GM23248 (cell line): ENCODE data around the gene KNOP1. TPM values are rescaled to one million over a fixed set of nuclear protein-coding genes. Genes with fewer than 3 reads are reported as not detected.

ENCODE experiments used
- DNase-seq: peaks from one replicate; pipeline ENCODE4 v3.0.0-alpha.2; 2015
- H2AFZ ChIP-seq: fragments of 200-600 bp; sonication (generic); 2 replicates; pipeline ENCODE4 v1.6.1; 2016; ENCODE audit warnings: antibody characterized with exemption
- H3F3A ChIP-seq: fragments of 200-600 bp; sonication (generic); 2 replicates; pipeline ENCODE4 v1.6.1; 2016; ENCODE audit warnings: mild to moderate bottlenecking, antibody characterized with exemption, mixed run types; ENCODE audit not compliant: insufficient read depth
- H3K27ac ChIP-seq: fragments of 200-600 bp; sonication (generic); 2 replicates; pipeline ENCODE4 v1.5.1; 2016; ENCODE audit warnings: mild to moderate bottlenecking
- H3K27me3 ChIP-seq: fragments of 200-600 bp; sonication (generic); replicated peaks from 2 replicates; pipeline ENCODE4 v1.6.1; 2016; ENCODE audit warnings: mild to moderate bottlenecking; ENCODE audit not compliant: insufficient read depth
- H3K36me3 ChIP-seq: fragments of 200-600 bp; sonication (generic); 2 replicates; pipeline ENCODE4 v1.6.1; 2016; ENCODE audit warnings: low read depth, mild to moderate bottlenecking
- H3K4me1 ChIP-seq: fragments of 200-600 bp; sonication (generic); 2 replicates; pipeline ENCODE4 v1.6.1; 2016; ENCODE audit warnings: mild to moderate bottlenecking; ENCODE audit not compliant: insufficient read depth
- H3K4me2 ChIP-seq: fragments of 200-600 bp; sonication (generic); one replicate; pipeline ENCODE4 v1.6.1; 2016; ENCODE audit warnings: mild to moderate bottlenecking; ENCODE audit not compliant: unreplicated experiment
- H3K4me3 ChIP-seq: fragments of 200-600 bp; sonication (generic); 2 replicates; pipeline ENCODE4 v1.5.1; 2016; ENCODE audit warnings: mild to moderate bottlenecking
- H3K79me2 ChIP-seq: fragments of 200-600 bp; sonication (generic); 2 replicates; pipeline ENCODE4 v1.6.1; 2016; ENCODE audit warnings: mild to moderate bottlenecking; ENCODE audit not compliant: insufficient read depth
- H3K9ac ChIP-seq: fragments of 200-600 bp; sonication (generic); 2 replicates; pipeline ENCODE4 v1.6.1; 2016; ENCODE audit warnings: mild to moderate bottlenecking
- H3K9me2 ChIP-seq: fragments of 200-600 bp; sonication (generic); 2 replicates; pipeline ENCODE4 v1.6.1; 2016; ENCODE audit warnings: mixed run types, mild to moderate bottlenecking, moderate library complexity; ENCODE audit not compliant: insufficient read depth
- H3K9me3 ChIP-seq: fragments of 200-600 bp; sonication (generic); one replicate; pipeline ENCODE4 v1.6.1; 2017; ENCODE audit warnings: low read depth
- H4K20me1 ChIP-seq: fragments of 200-600 bp; sonication (generic); 2 replicates; pipeline ENCODE4 v1.6.0; 2016; ENCODE audit not compliant: insufficient read depth
- EZH2 ChIP-seq: fragments of 200-600 bp; sonication (generic); IDR thresholded peaks from 2 replicates; pipeline ENCODE4 v1.6.1; 2018; ENCODE audit warnings: antibody characterized with exemption, mild to moderate bottlenecking; ENCODE audit not compliant: insufficient read depth, poor library complexity, severe bottlenecking
- EZH2phosphoT487 ChIP-seq: fragments of 200-600 bp; sonication (generic); IDR thresholded peaks from 2 replicates; pipeline ENCODE4 v1.6.1; 2018; ENCODE audit warnings: antibody characterized with exemption, moderate library complexity, mild to moderate bottlenecking, low read depth; ENCODE audit not compliant: insufficient read depth
- WGBS, 2 experiments: methylation state at CpG; one replicate each; pipeline ENCODE4 v1.1.6; 2015 to 2017; ENCODE audit warnings: low lambda C conversion rate in 2 of 2, low coverage in 1 of 2; ENCODE audit errors: missing lambda C conversion rate in 2 of 2; 5-methylcytosine and 5-hydroxymethylcytosine counted together
- in situ Hi-C: fragments of 300-500 bp; cut with MboI; formaldehyde crosslinking; loops from 2 replicates; pipeline ENCODE4 v1.15.0; 2020
- polyA plus RNA-seq: library from polyadenylated mRNA; unstranded; fragments of >200 nt; fragmentation: Nextera tagmentation; extraction: Ambion mirVana; gene quantifications from 2 replicates; pipeline ENCODE4 v1.2.1, GENCODE V29; 2016
- total RNA-seq: library from RNA; depleted of rRNA; stranded (reverse); fragments of >200 nt; shearing (Covaris generic); gene quantifications from 2 replicates; pipeline ENCODE4 v1.2.3, GENCODE V29; 2014

The KNOP1 gene
- total and polyA plus RNA-seq, 2 experiments from 2014 or later, result 8.0 to 15.6 TPM

- Histone ChIP-seq H3K27ac (no peak overlapping the region), H3K4me3 (no peak overlapping the region), H3F3A (peaks cover 2% of the 10 kb centered on the region; the same call in 1 of the 2 replicates), H3K36me3 (no peaks in the 10 kb centered on the region), H3K9me2 (no peaks in the 10 kb centered on the region), H3K9ac (no peak overlapping the region), H4K20me1 (no peaks in the 10 kb centered on the region), H3K27me3 (no peaks in the 10 kb centered on the region), H2AFZ (no peak overlapping the region), H3K9me3 (no peaks in the 10 kb centered on the region), H3K4me2 (no peak overlapping the region), H3K4me1 (peaks cover 12% of the 10 kb centered on the region), H3K79me2 (no peaks in the 10 kb centered on the region)
- DNase-seq, result no peak
- in situ Hi-C loops, result loop anchor here (25.0 kb wide), 1 partner anchor 88 kb away; no protein-coding TSS in a partner anchor
- TF ChIP-seq EZH2, result no peak
- no peak for TF ChIP-seq EZH2phosphoT487
- 86 to 89% methylated on average over 4 of the region's 4 CpGs for WGBS, 2 experiments
These were observed 31.6 kb upstream of the KNOP1 start for GRCh38 chr16:19749571-19750080.

DNA sequence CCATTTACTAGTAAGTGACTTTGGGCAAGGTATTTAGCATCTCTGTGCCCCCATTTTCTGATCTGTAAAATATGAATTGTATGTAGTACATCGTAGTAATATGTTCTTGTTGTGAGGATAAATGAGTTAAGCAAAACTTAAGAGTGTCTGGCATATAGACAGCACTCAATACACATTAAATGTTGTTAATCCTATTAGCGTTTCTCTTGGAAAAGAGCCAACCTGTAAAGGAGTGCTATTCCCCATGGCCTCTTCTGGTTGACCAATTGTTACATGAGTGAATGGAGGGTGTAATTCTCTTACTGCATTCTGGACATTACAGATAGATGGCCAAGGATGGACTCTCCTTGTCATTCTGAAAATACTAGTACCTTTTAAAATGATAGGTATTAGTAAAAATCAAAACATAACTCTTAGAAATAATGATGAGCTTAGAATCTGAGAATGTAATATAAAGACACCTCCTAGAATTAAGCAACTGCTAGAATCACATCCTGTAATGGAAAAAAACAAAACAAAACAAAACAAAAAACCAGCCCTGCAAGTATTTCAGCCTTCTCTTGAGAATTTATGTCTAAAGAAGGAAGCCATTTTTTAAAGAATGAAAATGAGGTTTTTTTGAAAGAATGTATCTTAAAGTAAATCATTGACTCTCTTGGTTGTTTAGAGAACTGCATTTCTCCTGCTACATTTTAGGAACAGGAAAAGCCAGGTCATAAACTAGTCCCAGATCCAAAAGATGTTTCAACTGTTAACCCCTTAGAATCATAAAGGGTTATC, 30.6 kb upstream of the KNOP1 start:
- in situ Hi-C loops, result loop anchor here (25.0 kb wide), 1 partner anchor 89 kb away; no protein-coding TSS in a partner anchor
- H3K36me3 ChIP-seq, result no peaks in the 10 kb centered on the region
- H3K4me2 ChIP-seq, result no peak overlapping the region
- no peak for TF ChIP-seq EZH2phosphoT487
- no peak for TF ChIP-seq EZH2
- H3K4me1 ChIP-seq, result peaks cover 5% of the 10 kb centered on the region
- peak; percentile 7 for DNase-seq
- no peaks in the 10 kb centered on the region for H3K27me3 ChIP-seq
- H3K9me2 ChIP-seq, result no peaks in the 10 kb centered on the region
- H3K9ac ChIP-seq, result no peak overlapping the region
- H2AFZ ChIP-seq, result no peak overlapping the region
- no peaks in the 10 kb centered on the region for H3K79me2 ChIP-seq
- 43% methylated on average over 2 of the region's 2 CpGs for WGBS, 2 experiments
- H3F3A ChIP-seq, result peaks cover 6% of the 10 kb centered on the region; the same call in 1 of the 2 replicates
- no peaks in the 10 kb centered on the region for H4K20me1 ChIP-seq
- H3K4me3 ChIP-seq, result no peak overlapping the region
- no peak overlapping the region for H3K27ac ChIP-seq
- no peaks in the 10 kb centered on the region for H3K9me3 ChIP-seq

DNA sequence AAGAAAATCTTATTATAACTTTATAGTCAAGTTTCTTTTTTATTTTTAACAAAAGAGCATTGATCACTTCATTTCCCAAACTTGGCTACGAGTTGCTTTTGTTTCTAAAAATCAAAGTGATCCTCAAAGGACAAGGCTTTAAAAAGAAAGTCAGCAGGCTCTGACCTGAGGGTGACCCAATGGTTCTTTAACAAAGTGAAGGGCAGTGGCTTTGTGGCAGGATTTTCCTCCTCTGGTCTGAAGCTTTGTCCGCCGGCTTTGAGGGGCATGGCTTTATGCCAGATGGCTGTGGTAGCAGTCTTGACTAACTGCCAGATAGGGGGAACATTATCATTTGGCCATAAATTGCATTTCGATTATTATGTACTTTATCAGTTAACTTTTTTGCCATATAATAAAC, 28.5 kb upstream of the KNOP1 start:
- 87 to 97% methylated on average over 4 of the region's 4 CpGs for WGBS, 2 experiments
- H4K20me1 ChIP-seq, result no peaks in the 10 kb centered on the region
- H3K79me2 ChIP-seq, result no peaks in the 10 kb centered on the region
- DNase-seq, result no peak
- H2AFZ ChIP-seq, result no peak overlapping the region
- no peak overlapping the region for H3K4me3 ChIP-seq
- peaks cover 6% of the 10 kb centered on the region; the same call in 1 of the 2 replicates for H3F3A ChIP-seq
- H3K4me1 ChIP-seq, result peaks cover 4% of the 10 kb centered on the region
- no peaks in the 10 kb centered on the region for H3K9me2 ChIP-seq
- no peak overlapping the region for H3K9ac ChIP-seq
- H3K36me3 ChIP-seq, result no peaks in the 10 kb centered on the region
- TF ChIP-seq EZH2phosphoT487 (no peak), EZH2 (no peak)
- no peaks in the 10 kb centered on the region for H3K27me3 ChIP-seq
- no peaks in the 10 kb centered on the region for H3K9me3 ChIP-seq
- in situ Hi-C loops, result loop anchor here (25.0 kb wide), 1 partner anchor 91 kb away; no protein-coding TSS in a partner anchor
- H3K27ac ChIP-seq, result no peak overlapping the region
- H3K4me2 ChIP-seq, result no peak overlapping the region

DNA sequence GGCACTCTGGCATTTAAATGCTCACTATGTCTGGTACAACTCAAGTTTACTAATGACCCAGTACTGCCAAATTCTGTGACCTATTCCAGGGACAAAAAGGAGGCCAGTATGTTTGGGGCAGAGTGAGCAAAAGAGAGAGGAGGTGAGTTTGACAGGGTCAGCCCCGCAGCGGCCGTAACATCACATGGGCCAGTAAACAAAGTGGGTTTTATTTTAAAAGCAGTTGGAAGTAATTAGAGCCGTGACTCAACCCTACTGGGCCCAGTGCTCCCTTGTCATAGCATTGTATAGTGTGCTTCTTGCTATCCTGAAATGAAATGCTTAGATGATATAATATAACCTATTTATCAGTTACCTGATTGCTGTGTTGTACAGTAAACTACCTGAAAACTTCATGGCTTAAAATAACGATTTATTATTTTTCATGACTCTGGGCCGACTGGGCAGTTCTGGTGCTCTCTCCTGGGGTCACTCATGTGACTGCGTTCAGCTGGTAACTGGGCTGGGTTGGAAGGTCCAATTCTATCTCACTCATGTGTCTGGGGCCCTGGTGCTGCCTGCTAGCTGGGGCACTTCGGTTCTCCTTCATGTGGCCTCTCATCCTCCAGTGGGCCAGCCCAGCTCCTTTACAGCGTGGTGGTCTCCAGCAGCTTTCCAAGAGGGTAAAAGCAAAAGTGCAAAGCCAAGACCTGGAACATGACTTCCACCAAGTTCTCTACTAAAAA, 27.4 kb upstream of the KNOP1 start:
- Histone ChIP-seq H3K9me3 (no peaks in the 10 kb centered on the region), H3K4me2 (no peak overlapping the region)

More for the DNA sequence above, 27.4 kb upstream of the KNOP1 start:
- Histone ChIP-seq H3K9ac (no peak overlapping the region), H3F3A (peaks cover 6% of the 10 kb centered on the region; the same call in 1 of the 2 replicates), H3K36me3 (no peaks in the 10 kb centered on the region), H3K27ac (no peak overlapping the region), H3K4me3 (no peak overlapping the region), H2AFZ (no peak overlapping the region), H3K79me2 (no peaks in the 10 kb centered on the region), H3K9me2 (no peaks in the 10 kb centered on the region), H4K20me1 (no peaks in the 10 kb centered on the region), H3K27me3 (no peaks in the 10 kb centered on the region), H3K4me1 (peaks cover 4% of the 10 kb centered on the region)
- in situ Hi-C loops, result loop anchor here (25.0 kb wide), 1 partner anchor 92 kb away; no protein-coding TSS in a partner anchor
- TF ChIP-seq EZH2, result no peak
- no peak for TF ChIP-seq EZH2phosphoT487
- peak; percentile 62 for DNase-seq
- WGBS, 2 experiments, result 71% methylated on average over 9 of the region's 9 CpGs
